ELR (cell line): ENCODE results near the gene RBM38.

Source experiments
- DNase-seq: peaks from one replicate; pipeline ENCODE4 v3.0.0-alpha.2; 2015; ENCODE audit warnings: low read depth

RBM38 gene

DNA sequence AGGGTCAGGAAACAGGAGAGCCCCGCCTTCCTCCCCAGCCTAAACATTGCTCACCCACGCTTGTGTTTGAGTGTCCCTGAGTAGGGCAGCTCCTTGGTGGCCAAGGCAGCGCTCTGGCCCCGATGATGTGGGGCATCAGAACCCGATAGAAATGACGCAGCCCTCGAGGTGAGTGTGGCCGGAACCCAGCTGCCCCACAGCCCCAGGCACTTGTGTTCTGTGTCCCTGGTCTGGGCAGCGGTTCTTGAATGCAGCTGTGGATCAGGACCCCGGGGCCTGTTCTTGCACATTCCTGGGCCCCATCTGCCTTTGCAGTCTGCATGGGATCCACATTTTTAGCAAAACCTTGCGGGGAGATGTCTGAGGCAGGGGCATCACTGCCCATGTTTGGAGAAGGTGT, 12.8 kb downstream of the RBM38 start:
- no peak for DNase-seq

DNA sequence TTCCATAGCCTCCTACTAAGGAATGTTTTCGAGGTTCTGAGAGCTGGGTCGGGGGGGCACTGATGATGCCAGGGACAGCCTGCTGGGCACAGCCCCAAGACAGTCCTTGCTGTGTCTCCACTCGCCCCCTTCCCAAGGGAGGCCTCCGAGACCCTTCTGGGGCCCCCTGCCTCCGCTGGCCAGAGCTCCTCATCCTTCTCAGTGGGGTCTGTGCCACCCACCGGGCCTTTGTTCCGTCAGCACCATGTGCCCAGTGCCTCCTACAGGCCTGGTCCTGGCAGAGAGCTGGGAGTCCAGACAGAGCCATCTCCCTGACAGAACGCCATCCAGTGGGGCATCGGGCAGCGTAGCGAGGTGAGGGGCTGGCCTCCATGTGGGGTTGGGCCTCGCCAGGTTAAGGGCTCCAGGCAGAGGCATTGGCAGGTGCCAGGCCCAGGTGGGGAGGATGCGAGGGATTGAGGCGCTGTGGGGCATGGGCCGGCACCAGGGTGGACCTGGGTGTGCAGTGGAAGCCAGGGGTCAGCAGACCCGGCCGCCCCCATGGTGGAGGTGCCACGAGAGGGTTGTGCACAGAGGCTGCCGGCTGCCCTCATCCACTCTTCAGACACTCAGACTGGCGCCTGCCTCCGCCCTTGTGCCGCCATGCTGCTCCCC, 13.3 kb downstream of the RBM38 start:
- DNase-seq: no peak

DNA sequence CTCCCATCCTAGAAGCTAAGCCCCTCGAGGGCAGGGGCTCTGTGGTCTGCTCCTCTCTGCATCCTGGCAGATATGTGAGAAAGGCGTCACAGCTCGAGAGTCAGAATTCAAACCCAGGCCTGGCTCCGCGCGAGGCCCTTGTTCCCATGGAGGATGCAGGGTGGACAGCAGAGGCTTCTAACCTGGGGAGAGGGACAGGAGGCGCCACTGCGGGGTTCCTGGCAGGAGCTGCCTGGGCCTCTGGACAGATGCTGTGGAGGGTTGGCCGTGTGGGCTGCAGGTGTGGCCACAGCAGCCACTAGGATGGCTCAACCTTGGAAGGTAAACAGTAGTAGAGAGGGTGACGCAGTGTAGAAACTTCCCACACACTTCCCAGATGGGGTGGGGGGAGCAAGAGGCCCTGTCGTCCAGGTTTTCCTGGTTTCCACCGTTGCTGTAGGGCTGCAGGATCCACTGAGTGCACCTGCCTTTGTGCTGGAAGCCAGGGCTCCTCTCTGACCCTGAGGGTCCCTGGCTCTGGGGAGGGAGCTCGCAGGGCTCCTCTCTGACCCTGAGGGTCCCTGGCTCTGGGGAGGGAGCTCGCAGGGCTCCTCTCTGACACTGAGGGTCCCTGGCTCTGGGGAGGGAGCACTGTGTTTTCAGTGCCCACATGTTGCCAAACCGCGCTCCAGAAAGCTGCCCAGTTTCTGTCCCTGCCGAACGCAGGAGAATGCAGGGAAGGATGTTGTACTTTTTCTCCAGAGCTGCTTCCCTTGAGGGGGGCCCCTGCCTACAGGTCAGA, 14.2 kb downstream of the RBM38 start:
- DNase-seq: no peak

DNA sequence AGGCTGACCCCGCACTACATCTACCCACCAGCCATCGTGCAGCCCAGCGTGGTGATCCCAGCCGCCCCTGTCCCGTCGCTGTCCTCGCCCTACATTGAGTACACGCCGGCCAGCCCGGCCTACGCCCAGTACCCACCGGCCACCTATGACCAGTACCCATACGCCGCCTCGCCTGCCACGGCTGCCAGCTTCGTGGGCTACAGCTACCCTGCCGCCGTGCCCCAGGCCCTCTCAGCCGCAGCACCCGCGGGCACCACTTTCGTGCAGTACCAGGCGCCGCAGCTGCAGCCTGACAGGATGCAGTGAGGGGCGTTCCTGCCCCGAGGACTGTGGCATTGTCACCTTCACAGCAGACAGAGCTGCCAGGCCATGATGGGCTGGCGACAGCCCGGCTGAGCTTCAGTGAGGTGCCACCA, 16.4 kb downstream of the RBM38 start:
- DNase-seq: no peak

DNA sequence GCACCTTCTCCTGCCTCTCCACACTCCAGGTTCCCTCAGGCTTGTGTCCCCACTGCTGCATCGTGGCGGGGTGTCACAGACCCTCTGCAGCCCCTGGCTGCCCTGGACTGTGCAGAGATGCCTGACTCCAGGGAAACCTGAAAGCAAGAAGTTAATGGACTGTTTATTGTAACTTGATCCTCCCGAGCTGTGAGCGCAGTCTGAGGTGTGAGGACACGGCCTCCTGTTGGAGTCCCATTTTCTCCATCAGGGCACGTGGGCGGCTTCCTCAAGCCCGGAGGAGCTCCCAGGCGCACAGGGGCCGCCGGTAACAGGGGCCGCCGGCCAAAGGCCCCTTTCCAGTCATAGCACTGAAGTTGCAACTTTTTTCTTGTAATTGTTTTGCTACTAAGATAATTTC, 16.9 kb downstream of the RBM38 start:
- DNase-seq: no peak

DNA sequence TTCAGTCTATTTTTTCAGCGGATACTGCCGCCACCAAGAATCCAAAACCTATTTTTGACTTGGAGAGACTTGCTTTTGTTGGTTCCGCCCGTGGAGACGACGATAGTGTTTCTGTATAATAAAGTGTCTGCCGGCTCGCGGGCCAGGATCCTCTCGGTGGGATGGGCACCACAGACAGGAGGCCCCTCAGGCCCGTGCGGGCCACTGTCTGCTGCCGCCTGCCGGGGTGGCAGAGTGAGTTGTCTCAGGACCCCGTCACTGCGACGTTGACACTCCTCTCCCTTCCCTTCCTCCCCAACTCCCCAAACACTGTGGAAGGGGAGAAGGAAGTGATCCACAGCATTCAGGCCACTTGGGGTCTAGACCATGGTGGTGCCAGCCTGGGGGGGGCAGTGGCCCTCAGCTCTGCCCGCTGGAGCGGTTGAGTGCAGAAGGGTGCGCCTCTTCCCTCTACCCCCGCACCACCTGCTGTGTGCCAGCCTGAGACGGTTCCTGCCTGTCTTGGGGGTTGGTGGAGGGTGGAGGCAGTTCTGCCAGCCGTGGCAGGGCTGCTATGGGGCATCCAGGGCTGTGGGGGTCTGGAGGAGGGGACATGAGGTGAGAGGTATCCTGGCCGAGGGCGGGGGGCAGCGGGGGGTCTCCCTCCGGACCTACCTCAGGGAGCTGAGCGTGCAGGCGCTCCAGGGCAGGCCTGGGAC, 17.5 kb downstream of the RBM38 start:
- DNase-seq: no peak

DNA sequence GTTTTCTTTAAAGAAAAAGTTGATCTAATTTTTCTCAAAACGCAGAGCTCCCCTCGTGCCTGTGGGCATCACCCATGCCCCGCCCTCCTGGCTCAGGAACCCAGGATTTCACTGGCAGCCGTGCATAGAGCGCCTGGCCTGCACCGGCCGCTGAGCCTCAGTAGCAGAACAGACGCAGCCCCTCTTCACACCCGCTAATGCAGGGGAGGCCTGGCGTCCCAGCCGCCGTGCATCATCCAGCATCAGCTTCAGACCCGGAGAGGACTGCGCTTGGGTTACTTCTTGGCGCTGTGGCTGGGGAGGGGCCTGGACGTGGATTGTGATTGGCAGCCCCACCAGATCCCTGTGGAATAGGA, 18.1 kb downstream of the RBM38 start:
- DNase-seq: no peak

DNA sequence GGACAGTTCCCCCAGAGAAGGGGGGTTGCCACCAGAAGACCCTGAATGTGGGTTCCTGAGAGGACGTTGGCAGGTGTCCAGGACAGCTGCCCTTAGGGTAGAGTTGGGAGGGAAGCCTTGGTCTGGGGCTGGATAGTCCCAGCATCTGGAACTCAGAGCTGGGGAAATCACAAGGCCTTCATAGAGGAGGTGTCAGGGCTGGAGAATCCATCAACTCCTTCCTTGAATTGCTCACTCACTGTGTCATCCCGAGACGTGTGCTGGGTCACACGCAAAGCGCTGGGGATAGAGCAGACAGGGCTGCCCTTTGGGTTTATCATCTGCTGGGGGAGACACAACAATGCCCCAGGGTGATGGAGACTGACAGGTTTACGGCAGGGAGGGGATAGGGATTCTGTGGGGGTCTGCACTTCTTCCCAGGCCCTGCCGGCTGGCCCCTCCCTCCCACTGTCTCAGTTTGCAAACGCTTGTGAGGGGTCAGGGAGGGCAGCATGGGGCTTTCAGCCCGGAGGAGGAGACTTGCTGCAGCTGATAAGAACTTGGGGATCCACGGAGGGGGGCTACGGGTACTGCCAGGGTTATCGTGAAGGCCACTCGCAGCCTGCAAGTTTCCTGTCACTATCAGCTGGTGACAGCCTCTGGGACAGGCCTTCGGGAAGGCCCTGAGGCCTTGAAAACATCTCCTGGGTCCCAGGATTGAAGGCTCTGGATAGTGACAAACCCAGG, 18.6 kb downstream of the RBM38 start:
- peak; percentile 45 for DNase-seq

DNA sequence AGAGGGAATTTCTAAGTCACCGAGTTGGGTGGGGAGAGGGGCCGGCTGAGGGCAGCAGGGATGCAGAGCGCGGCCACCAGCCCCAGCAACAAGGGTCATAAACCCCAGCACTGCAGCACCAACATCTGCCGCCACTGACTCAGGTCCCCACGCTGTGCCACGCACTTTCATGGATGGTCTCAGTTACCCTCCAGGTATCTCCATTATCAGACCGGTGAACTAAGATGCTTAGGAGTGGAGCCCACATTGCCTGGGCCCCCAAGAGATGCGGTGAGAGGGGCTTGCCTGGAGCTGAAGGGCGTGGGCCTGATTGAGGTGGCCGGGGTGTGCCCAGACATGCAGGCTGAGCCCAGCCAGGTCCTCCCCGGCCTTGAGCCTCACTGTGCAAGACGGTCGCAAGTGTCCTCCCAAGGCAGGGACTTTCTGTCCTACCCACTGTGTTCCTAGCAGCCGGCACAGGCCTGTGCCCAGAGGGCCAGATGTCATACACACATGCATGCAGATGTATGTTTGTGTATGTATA, 19.3 kb downstream of the RBM38 start:
- no peak for DNase-seq

DNA sequence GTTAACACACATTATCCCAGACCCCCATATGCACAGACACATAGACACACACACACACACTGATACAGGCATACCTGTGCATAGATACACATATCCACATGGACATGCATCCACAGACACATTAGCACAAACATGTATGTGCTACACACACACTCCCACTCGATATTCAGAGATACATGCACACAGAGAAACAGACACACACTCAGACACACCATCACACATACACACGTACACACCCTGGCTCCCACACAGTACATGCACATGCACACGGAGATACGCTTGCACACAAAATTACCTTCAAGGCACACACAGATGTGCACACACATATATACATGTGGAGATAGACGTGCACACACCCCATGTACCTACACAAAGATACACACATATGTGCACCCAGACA, 19.7 kb downstream of the RBM38 start:
- DNase-seq: no peak

DNA sequence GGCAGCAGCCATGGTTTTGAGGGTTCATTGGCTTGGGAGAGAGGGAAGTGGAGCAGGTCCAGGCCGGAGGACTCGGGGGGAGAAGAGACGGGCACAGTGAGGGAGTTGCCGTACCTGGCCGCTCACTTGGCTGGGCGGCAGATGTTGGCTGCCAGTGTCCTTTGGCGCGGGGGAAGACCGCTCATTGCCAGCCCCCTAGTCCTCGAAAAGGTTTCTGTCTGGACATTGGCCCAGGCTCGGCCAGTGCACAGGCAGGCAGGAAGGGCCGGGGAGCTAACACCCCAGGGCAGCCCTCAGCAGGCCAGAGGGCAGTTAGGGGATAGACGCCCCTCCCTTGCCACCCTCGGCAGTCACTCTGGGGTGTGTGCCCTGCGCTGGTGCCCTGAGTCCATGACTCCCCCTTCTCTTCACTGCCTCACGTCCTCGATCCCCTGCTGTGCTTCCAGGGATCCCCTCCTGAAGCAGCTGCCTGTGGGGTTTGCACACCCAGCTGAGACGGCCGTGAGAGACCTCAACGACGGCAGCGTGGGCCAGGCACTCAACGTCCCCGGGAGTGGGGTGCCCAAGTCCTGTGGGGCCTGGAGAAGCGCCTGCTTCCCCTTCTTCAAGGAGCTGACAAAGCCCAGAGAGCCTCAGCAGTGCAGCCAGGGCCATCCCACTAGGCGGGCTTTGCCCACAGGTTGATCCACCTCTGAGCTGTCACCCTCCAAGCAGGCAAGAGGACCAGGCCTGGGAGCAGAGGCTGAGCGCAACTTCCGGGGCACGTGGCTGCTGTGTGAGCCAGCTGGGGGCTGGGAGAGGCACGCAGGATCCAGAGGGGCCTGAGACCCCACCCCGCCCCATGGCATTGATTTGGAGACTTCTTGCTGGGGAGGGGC, 20.4 kb downstream of the RBM38 start:
- no peak for DNase-seq

DNA sequence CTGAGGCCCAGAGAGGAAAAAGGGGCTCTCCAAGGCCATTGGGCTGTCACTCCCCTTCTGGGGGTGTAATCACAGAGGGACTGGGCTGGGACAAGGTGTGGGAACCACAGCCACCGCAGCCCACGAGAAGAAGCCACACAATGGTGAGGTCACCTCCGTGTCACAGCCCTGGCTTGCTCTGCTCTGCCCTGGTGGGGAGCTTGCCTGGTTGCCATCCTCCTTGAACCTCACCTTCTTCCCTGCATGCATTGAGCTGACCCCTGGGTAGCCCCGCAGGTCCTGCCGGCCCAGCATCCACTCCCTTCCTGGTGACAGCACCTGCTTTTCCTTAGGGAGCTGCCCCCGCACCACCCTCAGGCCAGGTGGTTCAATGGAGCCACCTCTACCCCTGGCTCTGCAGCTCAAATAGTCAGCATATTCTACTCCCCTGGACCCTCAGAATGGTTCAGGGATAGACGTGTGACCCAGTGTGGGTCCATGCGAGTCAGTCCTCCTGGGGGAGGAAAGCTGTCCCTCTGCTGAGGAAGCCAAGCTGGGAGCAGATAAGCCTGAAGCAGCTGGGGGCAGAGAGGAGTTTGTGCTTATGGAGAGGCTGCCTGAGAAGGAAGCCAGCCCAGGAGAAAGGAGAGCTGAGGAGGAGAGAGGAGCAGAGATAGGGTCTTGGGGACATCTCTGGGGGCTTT, 21.3 kb downstream of the RBM38 start:
- no peak for DNase-seq

DNA sequence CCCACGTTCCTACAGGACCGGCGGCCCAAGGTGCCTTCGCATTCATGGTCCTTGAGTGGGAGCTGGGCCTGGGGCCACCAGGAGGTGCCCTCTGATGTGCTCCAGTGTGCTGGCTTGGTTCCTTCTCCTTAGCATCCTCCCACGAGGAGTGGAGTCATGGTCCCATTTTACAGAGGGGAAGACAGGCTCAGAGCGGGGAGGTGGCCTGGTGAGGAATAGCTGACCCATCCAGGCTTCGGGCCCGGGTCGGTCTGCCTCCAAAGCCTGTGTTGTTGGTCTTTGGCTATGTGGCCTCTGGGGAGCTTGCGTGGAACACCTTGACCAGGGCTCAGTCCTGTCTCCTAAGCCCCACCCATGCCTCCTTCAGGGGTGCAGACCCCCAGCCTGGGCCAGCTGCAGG, 22.8 kb downstream of the RBM38 start:
- DNase-seq: no peak

DNA sequence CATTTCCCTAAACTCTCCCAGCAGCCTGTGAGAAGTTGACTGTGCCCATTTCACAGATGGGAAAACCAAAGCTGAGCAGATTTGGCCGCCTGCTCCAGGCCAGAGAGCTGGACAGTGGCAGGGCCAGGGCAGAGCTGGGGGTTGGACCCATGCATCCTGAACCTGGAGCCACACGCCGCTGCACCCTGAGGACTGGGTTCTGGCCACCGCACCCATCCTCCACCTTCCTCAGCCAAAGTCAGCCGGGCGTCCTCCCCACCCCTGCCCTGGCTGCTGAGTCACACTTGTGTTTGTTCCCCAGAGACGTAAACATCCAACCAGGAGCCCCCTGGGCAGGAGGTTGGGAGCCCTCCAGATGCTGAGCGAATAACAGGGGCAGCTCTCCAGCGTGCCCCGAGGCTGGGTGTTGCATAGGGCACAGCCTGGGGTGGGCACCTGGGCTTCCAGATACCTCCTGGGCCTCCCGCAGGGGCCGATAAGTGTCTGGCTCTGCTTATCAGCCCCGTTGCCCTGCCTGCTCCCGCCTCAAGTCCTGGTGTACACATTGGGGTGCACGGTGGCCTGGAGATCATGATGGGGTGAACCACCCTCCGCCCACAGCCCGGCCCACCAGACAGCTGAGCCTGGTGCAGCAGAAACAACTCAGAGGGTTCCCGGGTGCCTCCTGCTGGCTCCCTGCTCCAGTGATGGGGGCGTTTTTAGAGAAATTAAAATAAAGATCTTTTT, 23.8 kb downstream of the RBM38 start:
- DNase-seq: peak; percentile 52

DNA sequence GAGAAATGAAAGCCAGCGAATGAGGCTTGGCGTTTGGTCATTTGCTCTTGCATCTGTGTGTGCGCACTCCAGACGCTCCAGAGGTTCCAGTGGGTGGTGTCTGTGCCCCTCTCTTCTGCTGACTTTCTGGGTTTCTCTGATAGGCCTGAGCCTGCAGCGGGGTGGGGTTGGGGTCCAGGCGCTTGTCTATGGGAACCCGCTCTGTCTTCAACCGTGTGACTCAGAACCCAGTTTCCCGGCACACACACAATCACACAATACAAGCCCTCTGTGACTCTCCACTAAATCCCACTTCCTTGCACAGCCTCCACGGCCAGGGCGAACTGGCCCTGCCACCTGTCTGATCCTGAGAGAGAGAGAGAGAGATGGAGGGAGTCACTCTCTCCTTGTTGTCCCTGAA, 24.6 kb downstream of the RBM38 start:
- DNase-seq: no peak

DNA sequence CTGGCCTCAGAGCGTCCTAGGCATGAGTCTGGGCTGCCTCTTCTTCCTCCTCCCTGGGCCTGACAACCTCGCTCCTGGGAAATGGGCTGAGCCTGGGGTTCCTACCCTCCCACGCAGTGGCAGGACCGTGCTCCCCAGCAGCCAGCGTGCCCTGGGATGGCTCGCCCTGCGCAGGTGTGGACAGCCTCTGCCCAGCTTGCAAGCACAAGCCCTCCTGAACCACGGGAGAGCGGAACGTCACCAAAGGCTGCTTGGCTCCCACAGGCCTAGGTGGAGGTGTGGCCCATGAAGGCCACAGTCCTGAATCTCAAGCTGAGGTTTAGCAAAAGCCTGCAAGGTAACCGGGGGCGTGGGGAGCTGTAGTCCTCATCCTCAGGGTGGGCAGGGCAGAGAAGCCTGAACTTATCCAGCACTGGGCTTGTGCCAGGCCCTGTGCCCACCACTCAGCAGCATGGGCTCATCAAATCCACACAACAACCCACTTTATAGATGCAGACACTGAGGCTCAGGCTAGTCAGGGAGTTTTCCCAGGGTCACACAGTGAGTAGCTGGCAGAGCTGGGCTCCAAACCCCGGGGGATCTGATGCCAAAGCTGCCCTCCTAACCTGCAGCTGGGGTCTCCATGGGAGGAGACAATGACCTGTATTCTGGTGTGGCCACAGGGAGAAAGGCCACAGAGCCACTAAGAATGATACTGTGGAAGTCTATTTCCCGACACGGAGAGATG, 25.3 kb downstream of the RBM38 start:
- no peak for DNase-seq

DNA sequence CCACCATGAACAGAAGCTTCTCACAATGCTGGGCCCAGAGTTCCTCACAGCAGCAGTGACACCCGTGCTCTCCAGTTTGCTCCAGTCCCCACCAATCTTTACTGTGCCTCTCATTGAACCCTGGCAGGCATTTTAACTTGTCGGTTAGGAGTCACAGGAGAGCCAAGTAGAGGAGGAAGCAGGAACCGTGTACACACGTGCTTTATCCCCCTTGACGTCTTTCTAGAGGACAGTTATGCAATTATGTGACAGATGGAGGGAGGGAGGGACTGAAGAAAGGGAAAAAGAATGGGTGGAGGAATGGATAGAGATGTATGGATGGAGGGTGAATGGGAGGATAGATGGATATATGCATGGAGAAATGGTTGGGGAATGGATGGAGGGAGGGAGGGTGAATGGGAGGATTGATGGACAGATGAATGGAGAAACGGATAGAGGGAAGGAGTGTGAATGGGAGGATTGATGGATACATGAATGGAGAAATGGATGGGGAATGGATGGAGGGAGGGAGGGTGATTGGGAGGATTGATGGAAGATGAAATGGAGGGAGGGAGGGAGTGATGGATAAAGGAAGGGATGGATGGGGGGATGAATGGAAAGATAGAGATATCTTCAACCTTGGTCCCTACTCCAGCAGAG, 26.0 kb downstream of the RBM38 start:
- no peak for DNase-seq

DNA sequence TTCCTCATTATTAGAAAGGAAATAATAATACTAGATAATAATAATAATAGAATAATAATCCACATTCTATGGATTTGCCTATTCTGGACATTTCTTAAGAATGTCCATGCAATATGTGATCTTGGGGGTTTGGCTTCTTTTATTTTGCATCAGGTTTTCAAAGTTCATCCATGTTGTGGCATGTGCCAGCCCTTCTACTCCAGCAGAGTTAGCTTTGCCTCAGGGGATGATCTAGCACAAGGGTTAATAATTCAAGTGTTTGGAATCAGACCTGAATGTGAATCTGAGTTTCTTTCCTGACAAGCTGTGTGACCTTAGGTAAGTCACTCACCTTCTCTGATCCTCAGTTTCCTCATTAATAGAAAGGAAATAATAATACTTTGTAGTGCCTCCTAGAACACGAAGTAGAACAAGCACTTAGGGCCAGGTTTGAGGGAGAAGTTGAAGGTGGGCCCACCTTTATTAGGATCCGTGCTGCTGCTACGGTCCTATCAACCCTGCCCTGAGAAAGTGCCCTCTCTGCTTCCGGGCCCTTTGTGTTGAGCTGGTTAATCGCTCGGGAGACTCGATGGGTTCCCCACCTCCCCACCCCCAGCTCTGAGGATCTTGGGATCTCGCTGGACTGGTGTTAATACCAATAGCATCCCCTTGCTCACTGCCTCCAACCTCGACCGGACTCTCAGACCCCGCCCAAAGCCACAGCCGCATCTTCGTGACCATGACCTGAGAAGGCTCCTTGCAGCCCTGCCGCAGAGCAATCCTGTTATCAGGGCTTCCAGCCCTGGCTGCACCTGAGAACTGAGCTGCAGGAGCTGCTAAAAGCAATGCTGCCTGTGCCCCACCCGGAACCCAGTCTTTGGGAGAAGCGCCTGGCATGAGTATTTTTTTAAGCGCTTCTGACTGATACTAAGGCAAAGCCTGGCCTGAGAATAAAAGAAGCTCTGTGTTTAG, 26.9 kb downstream of the RBM38 start:
- DNase-seq: no peak
